ENCODE data around the gene ARL15.

The ARL15 gene

GRCh38 chr5:54207566-54207965, 102.8 kb downstream of the ARL15 start:
- H3K4me3 ChIP-seq (ENCODE audit: low read length) = no peak overlapping the region
- H3K4me1 ChIP-seq (ENCODE audit: control insufficient read depth, insufficient read depth, low read length) = no peaks in the 10 kb centered on the region
- no peak overlapping the region for H3K9ac ChIP-seq (ENCODE audit: low read length)
- no peaks in the 10 kb centered on the region for H3K9me3 ChIP-seq (ENCODE audit: control insufficient read depth, low read length)
- H3K27me3 ChIP-seq (ENCODE audit: control insufficient read depth, insufficient read depth, low read length) = no peaks in the 10 kb centered on the region
- H3K36me3 ChIP-seq (ENCODE audit: control insufficient read depth, insufficient read depth, low read length) = no peaks in the 10 kb centered on the region

- Histone ChIP-seq H3K4me3 (ENCODE audit: low read length) (no peak overlapping the region), H3K9ac (ENCODE audit: low read length) (no peak overlapping the region)
Observed at GRCh38 chr5:54206580-54207229, 103.7 kb downstream of the ARL15 start.

GRCh38 chr5:54205918-54206317, 104.5 kb downstream of the ARL15 start:
- Histone ChIP-seq H3K27me3 (ENCODE audit: control insufficient read depth, insufficient read depth, low read length) (no peaks in the 10 kb centered on the region), H3K9ac (ENCODE audit: low read length) (no peak overlapping the region), H3K4me3 (ENCODE audit: low read length) (no peak overlapping the region), H3K9me3 (ENCODE audit: control insufficient read depth, low read length) (no peaks in the 10 kb centered on the region), H3K4me1 (ENCODE audit: control insufficient read depth, insufficient read depth, low read length) (no peaks in the 10 kb centered on the region), H3K36me3 (ENCODE audit: control insufficient read depth, insufficient read depth, low read length) (no peaks in the 10 kb centered on the region)

More at GRCh38 chr5:54206580-54207229, 103.7 kb downstream of the ARL15 start:
- H3K9me3 ChIP-seq (ENCODE audit: control insufficient read depth, low read length) = no peaks in the 10 kb centered on the region
- H3K27me3 ChIP-seq (ENCODE audit: control insufficient read depth, insufficient read depth, low read length) = no peaks in the 10 kb centered on the region
- no peaks in the 10 kb centered on the region for H3K4me1 ChIP-seq (ENCODE audit: control insufficient read depth, insufficient read depth, low read length)
- H3K36me3 ChIP-seq (ENCODE audit: control insufficient read depth, insufficient read depth, low read length) = no peaks in the 10 kb centered on the region

GRCh38 chr5:54205453-54205852, 104.9 kb downstream of the ARL15 start:
- H3K9ac ChIP-seq (ENCODE audit: low read length) = no peak overlapping the region
- H3K36me3 ChIP-seq (ENCODE audit: control insufficient read depth, insufficient read depth, low read length) = no peaks in the 10 kb centered on the region
- H3K27me3 ChIP-seq (ENCODE audit: control insufficient read depth, insufficient read depth, low read length) = no peaks in the 10 kb centered on the region
- H3K4me1 ChIP-seq (ENCODE audit: control insufficient read depth, insufficient read depth, low read length) = no peaks in the 10 kb centered on the region
- H3K9me3 ChIP-seq (ENCODE audit: control insufficient read depth, low read length) = no peaks in the 10 kb centered on the region
- H3K4me3 ChIP-seq (ENCODE audit: low read length) = no peak overlapping the region

- Histone ChIP-seq H3K9ac (ENCODE audit: low read length) (no peak overlapping the region), H3K36me3 (ENCODE audit: control insufficient read depth, insufficient read depth, low read length) (no peaks in the 10 kb centered on the region), H3K4me3 (ENCODE audit: low read length) (no peak overlapping the region), H3K9me3 (ENCODE audit: control insufficient read depth, low read length) (no peaks in the 10 kb centered on the region), H3K4me1 (ENCODE audit: control insufficient read depth, insufficient read depth, low read length) (no peaks in the 10 kb centered on the region), H3K27me3 (ENCODE audit: control insufficient read depth, insufficient read depth, low read length) (no peaks in the 10 kb centered on the region)
Observed at GRCh38 chr5:54197018-54197417, 113.4 kb downstream of the ARL15 start.

GRCh38 chr5:54195701-54196100, 114.7 kb downstream of the ARL15 start:
- Histone ChIP-seq H3K27me3 (ENCODE audit: control insufficient read depth, insufficient read depth, low read length) (no peaks in the 10 kb centered on the region), H3K9me3 (ENCODE audit: control insufficient read depth, low read length) (no peaks in the 10 kb centered on the region), H3K4me1 (ENCODE audit: control insufficient read depth, insufficient read depth, low read length) (no peaks in the 10 kb centered on the region), H3K36me3 (ENCODE audit: control insufficient read depth, insufficient read depth, low read length) (no peaks in the 10 kb centered on the region), H3K9ac (ENCODE audit: low read length) (no peak overlapping the region), H3K4me3 (ENCODE audit: low read length) (no peak overlapping the region)

- H3K9ac ChIP-seq (ENCODE audit: low read length) = no peak overlapping the region
Observed at GRCh38 chr5:54194318-54194717, 116.1 kb downstream of the ARL15 start.

GRCh38 chr5:54187694-54188093, 122.7 kb downstream of the ARL15 start:
- Histone ChIP-seq H3K4me3 (ENCODE audit: low read length) (no peak overlapping the region), H3K36me3 (ENCODE audit: control insufficient read depth, insufficient read depth, low read length) (no peaks in the 10 kb centered on the region), H3K4me1 (ENCODE audit: control insufficient read depth, insufficient read depth, low read length) (no peaks in the 10 kb centered on the region), H3K27me3 (ENCODE audit: control insufficient read depth, insufficient read depth, low read length) (no peaks in the 10 kb centered on the region), H3K9me3 (ENCODE audit: control insufficient read depth, low read length) (no peaks in the 10 kb centered on the region), H3K9ac (ENCODE audit: low read length) (no peak overlapping the region)

More at GRCh38 chr5:54194318-54194717, 116.1 kb downstream of the ARL15 start:
- Histone ChIP-seq H3K4me1 (ENCODE audit: control insufficient read depth, insufficient read depth, low read length) (no peaks in the 10 kb centered on the region), H3K36me3 (ENCODE audit: control insufficient read depth, insufficient read depth, low read length) (no peaks in the 10 kb centered on the region), H3K9me3 (ENCODE audit: control insufficient read depth, low read length) (no peaks in the 10 kb centered on the region), H3K27me3 (ENCODE audit: control insufficient read depth, insufficient read depth, low read length) (no peaks in the 10 kb centered on the region), H3K4me3 (ENCODE audit: low read length) (no peak overlapping the region)

GRCh38 chr5:54186912-54187445, 123.4 kb downstream of the ARL15 start:
- H3K4me3 ChIP-seq (ENCODE audit: low read length) = no peak overlapping the region
- H3K4me1 ChIP-seq (ENCODE audit: control insufficient read depth, insufficient read depth, low read length) = no peaks in the 10 kb centered on the region
- H3K36me3 ChIP-seq (ENCODE audit: control insufficient read depth, insufficient read depth, low read length) = no peaks in the 10 kb centered on the region
- H3K9ac ChIP-seq (ENCODE audit: low read length) = no peak overlapping the region
- H3K9me3 ChIP-seq (ENCODE audit: control insufficient read depth, low read length) = no peaks in the 10 kb centered on the region
- no peaks in the 10 kb centered on the region for H3K27me3 ChIP-seq (ENCODE audit: control insufficient read depth, insufficient read depth, low read length)

- H3K36me3 ChIP-seq (ENCODE audit: control insufficient read depth, insufficient read depth, low read length) = no peaks in the 10 kb centered on the region
- no peaks in the 10 kb centered on the region for H3K9me3 ChIP-seq (ENCODE audit: control insufficient read depth, low read length)
- no peaks in the 10 kb centered on the region for H3K27me3 ChIP-seq (ENCODE audit: control insufficient read depth, insufficient read depth, low read length)
- no peak overlapping the region for H3K9ac ChIP-seq (ENCODE audit: low read length)
- H3K4me1 ChIP-seq (ENCODE audit: control insufficient read depth, insufficient read depth, low read length) = no peaks in the 10 kb centered on the region
- no peak overlapping the region for H3K4me3 ChIP-seq (ENCODE audit: low read length)
Observed at GRCh38 chr5:54186108-54186507, 124.3 kb downstream of the ARL15 start.

GRCh38 chr5:54184806-54185205, 125.6 kb downstream of the ARL15 start:
- no peaks in the 10 kb centered on the region for H3K36me3 ChIP-seq (ENCODE audit: control insufficient read depth, insufficient read depth, low read length)
- no peaks in the 10 kb centered on the region for H3K27me3 ChIP-seq (ENCODE audit: control insufficient read depth, insufficient read depth, low read length)
- no peak overlapping the region for H3K4me3 ChIP-seq (ENCODE audit: low read length)
- H3K9me3 ChIP-seq (ENCODE audit: control insufficient read depth, low read length) = no peaks in the 10 kb centered on the region
- no peaks in the 10 kb centered on the region for H3K4me1 ChIP-seq (ENCODE audit: control insufficient read depth, insufficient read depth, low read length)
- H3K9ac ChIP-seq (ENCODE audit: low read length) = no peak overlapping the region

- H3K9ac ChIP-seq (ENCODE audit: low read length) = no peak overlapping the region
- no peak overlapping the region for H3K4me3 ChIP-seq (ENCODE audit: low read length)
- no peaks in the 10 kb centered on the region for H3K9me3 ChIP-seq (ENCODE audit: control insufficient read depth, low read length)
- no peaks in the 10 kb centered on the region for H3K36me3 ChIP-seq (ENCODE audit: control insufficient read depth, insufficient read depth, low read length)
- H3K4me1 ChIP-seq (ENCODE audit: control insufficient read depth, insufficient read depth, low read length) = peaks cover 21% of the 10 kb centered on the region
- no peaks in the 10 kb centered on the region for H3K27me3 ChIP-seq (ENCODE audit: control insufficient read depth, insufficient read depth, low read length)
Observed at GRCh38 chr5:54180630-54181031, 129.7 kb downstream of the ARL15 start.

Measured in mucosa of stomach (tissue), 1 donor.